ENCODE measurements around the gene DNAH9.

DNAH9 gene

DNA sequence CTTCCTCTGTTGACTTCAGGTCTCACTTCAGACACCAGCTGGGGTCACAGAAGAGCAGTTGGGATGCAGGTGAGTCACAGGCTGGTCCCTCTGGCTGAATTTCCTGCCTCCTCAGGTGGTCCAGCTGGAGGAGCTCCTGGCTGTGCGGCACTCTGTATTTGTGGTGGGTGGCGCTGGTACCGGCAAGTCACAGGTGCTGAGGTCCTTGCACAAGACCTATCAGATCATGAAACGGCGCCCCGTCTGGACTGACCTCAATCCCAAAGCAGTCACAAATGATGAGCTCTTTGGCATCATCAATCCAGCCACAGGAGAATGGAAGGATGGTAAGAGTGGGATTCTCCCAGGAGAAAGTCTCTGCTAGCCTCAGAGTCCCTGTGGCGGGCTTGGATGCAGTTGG lies 149.2 kb downstream of the DNAH9 start:
- in situ Hi-C loops (cut with HindIII; ENCODE audit: low sequenced_read_pairs) = no loop called here

DNA sequence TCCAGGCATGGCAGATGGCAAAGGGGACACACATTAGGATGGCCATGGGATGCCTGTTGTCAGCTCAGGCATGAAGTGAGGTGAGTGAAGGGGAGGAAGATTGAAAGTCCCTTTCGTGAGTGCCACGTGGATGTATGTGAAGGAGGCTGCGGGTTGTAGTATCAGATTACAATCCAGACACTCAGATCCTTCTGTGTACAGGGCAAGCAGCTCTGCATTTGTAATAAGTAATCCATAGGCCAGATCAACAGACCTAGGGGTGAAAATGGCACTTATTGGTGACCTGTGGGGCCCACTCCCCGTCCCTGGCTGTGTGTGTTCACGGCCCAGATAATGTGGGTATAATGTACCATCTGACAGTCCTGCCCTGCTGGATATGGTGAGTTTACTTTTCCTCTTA lies 159.5 kb downstream of the DNAH9 start:
- in situ Hi-C loops (cut with HindIII; ENCODE audit: low sequenced_read_pairs) = no loop called here

DNA sequence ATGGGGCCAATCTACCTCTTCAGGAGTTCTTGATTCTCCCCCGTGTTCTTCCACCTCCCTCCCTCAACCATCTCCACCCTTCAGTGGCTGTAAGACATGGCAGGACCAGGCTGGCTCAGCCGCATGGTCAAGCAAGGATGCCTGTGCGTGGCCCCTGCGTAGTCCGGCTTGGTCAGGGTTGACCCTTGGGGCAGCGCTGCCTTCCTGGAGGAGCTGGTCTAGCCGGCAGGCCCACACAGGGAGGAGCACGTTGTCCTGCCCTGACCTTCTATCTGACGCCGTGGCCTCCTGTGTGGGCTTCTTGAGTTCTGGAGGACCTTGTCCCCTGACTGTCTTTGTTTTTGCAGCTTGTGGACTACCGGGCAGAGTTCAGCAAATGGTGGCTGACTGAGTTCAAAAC lies 169.8 kb downstream of the DNAH9 start:
- in situ Hi-C loops (cut with HindIII; ENCODE audit: low sequenced_read_pairs) = no loop called here

DNA sequence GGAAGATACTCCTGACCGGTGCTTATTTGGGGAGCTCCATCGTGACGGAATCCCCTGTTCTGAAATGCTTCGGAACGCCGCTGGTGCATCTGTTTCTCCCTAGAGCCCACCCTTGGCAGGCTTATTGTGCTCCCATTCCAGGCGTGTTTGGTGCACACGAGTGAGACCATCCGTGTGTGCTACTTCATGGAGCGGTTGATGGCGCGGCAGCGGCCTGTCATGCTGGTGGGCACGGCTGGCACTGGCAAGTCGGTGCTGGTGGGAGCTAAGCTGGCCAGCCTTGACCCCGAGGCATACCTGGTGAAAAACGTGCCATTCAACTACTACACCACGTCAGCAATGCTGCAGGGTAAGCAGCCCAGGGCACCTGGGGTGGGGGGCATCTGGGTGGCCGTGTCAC lies 170.7 kb downstream of the DNAH9 start:
- in situ Hi-C loops (cut with HindIII; ENCODE audit: low sequenced_read_pairs) = no loop called here

DNA sequence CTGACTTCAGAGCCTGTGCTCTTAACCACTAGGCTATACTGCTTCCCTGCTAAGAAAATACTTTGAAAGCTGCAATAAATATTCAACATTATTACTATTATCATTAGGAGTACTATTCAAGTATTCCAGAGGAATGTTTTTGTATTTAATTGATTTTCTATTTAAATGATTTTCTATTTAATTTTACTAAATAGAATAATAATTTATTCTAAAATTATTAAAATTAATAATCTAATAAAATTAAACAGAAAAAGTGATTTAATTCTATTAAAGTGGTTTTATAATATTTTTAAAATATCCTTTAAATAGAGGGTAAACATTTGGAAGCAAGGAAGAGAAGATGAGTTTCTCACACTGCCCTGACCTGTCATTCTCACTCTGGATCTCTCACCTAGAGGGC lies 173.8 kb downstream of the DNAH9 start:
- in situ Hi-C loops (cut with HindIII; ENCODE audit: low sequenced_read_pairs) = no loop called here

DNA sequence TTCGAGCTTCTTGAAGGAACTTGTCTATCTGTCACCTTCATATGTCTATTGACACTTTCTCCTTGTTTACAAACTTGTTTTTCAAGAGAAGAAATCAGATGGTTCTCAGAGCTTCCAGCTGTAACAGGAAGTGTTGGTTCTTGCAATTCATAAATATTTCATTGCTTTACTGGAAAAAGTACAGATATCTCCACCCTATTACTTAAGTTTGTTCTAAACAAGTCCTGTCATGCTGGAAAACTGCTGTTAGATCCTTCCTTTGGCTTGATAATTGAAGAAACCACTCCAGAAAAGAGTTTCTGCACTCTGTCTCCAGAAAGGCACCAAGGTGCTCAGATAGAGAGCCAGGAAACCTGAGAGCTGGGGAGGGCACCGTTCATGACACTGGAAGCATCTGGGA lies 181.6 kb downstream of the DNAH9 start:
- in situ Hi-C loops (cut with HindIII; ENCODE audit: low sequenced_read_pairs) = no loop called here

DNA sequence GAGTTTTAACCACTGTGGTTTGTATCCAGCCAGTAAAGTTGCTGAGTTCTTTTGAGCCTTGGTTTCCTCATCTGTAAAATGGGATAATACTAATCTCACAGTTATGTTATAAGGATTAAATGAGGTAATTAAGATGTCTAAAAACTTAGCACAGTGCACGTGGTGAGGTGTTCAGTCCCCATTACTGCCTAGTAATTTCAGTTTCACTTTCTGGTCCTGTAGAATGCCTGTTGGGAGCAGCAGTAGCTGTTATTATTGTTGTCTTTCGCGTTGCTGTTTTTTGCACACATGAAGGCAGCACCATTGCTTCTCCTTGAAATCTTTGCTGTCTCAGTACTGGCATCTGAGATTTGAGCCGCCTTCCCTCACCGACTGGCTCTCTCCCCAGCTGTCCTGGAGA lies 182.4 kb downstream of the DNAH9 start:
- in situ Hi-C loops (cut with HindIII; ENCODE audit: low sequenced_read_pairs) = no loop called here

DNA sequence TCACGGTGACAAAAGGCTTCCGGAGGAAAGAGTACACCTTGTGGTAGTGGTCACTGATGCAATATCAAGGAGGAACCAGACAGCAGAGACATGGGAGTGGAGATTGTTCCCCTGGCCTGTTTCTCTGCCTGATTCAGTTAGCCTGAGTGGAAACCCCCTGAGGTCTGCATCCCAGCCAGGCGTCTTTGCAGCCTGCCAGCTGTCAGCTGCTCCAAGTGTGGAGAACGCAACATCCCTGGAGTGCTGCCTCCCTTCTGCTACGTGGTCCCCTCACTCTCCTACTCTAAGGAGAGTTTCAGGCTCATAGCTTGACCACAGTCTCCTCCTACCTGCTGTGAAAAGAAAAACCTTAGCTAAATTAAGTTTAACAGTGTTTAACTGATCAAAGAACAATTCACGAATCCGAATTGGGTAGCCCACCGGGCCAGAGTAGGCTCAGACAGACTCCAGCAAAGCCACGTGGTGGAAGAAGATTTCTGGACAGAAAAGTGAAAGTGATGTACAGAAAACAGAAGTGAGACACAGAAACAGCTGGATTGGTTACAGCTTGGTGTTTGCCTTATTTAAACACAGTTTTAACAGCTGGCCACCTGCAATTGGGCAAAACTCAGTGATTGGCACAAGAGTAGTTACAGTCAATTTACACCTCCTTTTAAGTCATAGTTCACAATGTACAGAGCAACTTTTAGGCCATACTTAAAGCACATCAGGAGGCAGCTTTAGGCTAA lies 188.6 kb downstream of the DNAH9 start:
- in situ Hi-C loops (cut with HindIII; ENCODE audit: low sequenced_read_pairs) = no loop called here

DNA sequence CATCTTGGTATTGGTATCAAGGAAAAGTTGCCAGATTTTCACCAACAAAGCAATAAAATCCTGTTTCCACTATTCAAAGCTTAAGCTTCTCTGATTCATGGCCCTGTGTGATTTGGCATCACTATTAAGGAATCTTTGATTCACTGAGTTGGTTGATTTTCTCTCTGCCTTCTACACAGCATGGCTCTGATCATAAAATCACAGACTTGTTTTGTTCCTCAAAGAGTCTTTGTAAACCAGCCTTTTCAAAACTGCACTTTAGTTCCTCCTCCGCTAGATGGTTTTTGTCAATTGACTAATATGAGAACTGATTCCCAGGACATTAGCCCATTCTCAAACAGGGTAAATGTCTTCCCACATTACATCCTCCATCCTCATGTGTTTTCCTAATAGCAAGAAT lies 197.6 kb downstream of the DNAH9 start:
- in situ Hi-C loops (cut with HindIII; ENCODE audit: low sequenced_read_pairs) = no loop called here

DNA sequence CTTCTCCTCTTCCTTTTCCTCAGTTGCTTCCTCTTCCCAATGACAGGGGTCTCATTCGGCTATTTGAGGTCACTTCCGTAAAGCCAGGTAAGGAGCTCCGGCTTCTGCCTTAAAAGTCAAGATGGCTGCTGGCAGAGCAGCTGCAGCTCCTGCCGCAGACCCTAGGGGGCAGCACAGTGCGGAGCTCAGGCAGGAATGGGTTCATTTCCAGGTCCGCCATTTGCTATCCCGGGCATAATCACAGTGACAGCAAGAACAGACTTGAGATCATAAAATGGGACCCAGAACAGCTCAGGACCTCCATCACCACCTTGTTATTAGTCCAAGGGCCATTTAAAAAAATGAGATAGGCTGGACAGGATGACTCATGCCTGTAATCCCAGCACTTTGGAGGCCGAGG lies 199.5 kb downstream of the DNAH9 start:
- in situ Hi-C loops (cut with HindIII; ENCODE audit: low sequenced_read_pairs) = no loop called here

DNA sequence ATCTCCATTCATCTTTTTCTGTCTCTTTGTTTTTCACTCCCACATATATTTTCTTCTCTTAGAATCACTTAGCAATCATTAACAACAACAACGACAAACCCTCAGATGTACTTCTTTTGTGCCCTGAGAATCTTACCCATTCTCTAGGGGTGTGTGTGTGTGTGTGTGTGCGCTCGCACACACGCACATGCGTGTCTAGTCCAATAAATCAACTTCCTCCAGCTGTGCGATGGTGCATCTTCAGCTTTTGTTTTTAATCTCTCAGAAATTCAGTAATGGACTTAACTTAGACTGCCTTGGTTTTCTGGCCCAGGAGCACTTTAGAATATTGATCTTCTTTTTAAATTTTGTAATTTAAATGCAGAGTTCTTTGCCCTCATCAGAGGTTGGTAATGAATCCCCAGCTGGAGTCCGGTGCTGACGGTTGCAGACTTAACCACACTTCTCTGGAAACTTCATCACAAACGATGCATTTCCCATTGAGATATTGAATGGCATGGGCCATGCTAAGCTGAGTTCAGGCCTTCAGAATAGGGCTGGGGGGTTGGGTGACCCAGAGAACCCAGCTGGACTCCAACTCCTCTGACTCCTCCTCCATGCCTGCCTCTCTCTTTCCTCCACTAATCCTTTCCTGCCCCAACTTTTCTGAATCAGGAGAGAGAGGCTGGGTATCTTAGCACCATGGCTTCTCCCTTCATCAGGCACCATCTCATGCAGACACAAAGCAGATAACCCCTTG lies 205.1 kb downstream of the DNAH9 start:
- in situ Hi-C loops (cut with HindIII; ENCODE audit: low sequenced_read_pairs) = no loop called here

DNA sequence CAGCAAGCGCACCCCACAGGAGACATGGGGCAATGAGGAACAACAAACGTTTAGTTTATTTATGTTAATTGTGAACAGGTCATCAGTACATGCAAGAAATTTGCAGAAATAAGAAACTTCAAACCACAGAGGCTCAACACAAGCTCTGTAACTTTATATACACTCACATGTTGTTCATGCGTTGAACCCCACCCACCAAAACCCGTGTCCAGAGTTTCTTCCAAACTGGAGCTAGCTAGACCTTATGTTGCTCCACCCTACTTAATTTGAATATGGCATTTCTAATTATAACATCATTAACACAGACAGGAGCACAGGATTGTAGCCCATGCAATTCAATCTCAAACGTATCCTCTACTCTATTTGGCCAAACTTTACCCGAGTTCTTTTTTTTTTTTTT lies 206.9 kb downstream of the DNAH9 start:
- in situ Hi-C loops (cut with HindIII; ENCODE audit: low sequenced_read_pairs) = no loop called here

DNA sequence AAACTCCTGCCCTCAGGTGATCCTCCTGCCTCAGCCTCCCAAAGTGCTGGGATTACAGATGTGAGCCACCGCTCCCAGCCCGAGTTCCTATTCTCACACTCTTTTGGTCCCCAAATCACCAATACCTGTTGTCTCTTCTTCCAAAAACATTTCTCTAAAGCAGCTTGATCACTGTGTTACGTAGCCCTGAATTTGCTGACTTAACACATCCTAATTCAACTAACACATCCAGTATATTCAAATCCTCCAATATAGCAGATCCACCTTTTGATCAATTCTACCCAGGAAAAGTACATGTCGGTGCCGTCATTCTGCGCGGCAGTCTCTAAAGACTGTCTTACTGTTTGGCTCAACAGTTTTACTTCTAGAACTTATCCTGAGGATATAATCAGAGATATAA lies 207.7 kb downstream of the DNAH9 start:
- in situ Hi-C loops (cut with HindIII; ENCODE audit: low sequenced_read_pairs) = no loop called here

DNA sequence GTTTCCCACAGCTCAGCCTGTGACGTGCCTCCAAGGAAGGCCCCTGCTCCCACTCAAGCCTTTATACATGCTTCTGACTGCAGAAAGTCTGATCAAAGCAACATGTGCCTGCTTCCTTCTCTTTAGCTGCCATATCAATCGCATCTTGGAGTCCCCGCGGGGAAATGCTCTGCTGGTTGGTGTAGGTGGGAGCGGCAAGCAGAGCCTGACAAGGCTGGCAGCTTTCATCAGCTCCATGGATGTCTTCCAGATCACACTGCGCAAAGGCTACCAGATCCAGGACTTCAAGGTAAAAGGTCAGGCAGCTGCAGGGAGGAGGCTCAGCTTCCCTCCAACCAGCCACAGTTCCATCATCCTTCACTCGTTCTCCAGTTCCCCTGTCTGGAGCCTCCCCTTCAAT lies 209.3 kb downstream of the DNAH9 start:
- in situ Hi-C loops (cut with HindIII; ENCODE audit: low sequenced_read_pairs) = no loop called here

DNA sequence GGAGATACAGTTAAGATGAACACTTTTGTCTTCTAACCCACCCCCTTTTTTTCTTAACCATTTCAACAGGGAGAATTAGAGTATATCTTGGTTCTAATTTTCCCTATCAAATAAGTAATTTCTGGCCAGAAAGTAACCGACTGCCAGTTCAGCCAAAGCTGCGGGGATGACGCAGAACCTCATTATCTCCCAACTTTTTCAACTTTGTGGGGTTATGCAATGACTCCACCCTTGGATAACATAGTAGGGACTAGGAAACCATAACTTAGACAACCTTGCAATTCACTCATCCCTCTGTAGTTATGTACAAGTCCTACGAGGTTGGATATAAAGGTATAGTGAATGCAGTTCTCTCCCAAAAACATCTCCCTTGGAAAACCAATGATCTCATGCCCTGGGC lies 215.0 kb downstream of the DNAH9 start:
- in situ Hi-C loops (cut with HindIII; ENCODE audit: low sequenced_read_pairs) = no loop called here

DNA sequence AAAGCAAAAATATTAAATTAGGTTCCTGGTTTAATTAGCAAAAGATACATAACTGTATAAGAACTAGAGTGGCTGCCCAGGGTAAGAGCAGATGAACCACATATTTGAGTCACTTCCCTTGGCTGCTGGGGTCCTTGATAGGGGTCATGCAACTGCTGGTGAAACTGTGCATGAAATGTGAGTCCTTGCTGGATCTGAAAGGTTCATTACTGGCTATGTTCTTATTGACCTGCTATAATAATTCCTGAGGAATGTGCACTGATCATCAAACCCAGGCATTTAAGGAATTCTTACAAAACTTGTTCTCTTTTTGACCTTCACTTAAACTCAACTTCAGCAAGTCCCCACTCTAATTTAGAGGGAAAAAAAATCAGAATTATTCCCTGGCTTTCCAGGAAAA lies 215.6 kb downstream of the DNAH9 start:
- in situ Hi-C loops (cut with HindIII; ENCODE audit: low sequenced_read_pairs) = no loop called here

DNA sequence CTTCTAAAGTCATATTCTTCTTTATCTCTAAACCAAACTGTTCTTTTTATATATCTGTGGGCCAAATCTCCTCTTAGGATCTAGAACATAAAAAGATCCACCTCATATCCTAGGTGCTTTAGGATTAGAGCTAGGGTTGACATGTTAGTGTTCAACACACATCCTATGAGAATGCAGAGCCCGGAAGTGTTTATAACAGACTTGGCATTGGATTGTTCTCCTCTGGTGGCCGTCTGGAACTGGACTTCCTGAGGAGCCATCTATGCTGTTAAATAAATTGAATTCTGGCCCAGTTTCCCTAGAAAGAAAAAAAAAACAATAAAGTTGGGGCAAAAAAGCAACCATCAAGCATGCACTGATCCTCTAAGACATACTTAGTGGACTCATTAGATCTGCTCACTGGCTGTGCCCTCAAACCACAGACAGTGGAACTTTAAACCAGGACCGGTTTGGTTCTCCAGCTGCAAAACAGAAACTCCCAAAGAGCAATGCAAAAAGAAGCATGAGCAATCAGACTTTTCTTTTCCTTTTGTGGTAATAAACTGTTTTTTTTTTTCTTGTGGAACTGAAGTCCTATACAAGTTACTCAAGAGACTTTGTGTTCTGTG lies 216.5 kb downstream of the DNAH9 start:
- in situ Hi-C loops (cut with HindIII; ENCODE audit: low sequenced_read_pairs) = no loop called here

DNA sequence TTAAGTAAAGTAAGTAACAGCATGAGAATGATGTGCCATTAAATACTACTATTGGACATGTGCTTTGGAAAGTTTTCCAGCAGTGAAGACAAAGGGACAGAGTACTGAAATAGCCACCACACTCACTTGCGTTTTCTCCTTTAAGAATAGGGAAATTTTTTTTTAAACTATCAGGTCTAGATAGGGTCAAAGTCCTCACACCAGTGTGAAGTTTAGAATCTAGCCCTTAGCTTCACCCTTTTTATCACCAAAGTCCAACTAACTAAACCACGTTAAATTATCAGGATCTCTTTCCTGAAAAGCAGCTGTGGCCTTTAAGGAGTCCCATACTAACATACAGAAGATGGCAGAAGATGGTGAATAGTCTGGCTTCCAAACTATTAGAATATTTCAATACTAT lies 218.1 kb downstream of the DNAH9 start:
- in situ Hi-C loops (cut with HindIII; ENCODE audit: low sequenced_read_pairs) = no loop called here

DNA sequence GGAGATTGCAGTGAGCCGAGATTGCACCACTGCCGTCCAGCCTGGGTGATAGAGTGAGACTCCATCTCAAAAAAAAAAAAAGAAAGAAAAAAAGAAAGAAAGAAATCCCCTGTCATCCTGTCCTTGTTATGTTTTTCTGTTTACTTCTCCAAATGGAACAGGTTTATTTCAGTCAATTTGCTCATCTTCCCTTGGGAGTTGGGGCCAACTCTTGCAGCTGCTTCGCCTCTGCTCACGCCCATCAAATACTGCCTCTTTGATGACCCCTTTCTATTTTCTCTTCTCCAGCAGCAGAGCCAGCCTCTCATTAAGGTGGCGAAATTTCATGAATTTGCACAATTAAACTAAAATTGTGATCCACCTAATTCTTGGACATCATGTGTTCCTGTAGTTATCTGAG lies 225.6 kb downstream of the DNAH9 start:
- in situ Hi-C loops (cut with HindIII; ENCODE audit: low sequenced_read_pairs) = no loop called here

DNA sequence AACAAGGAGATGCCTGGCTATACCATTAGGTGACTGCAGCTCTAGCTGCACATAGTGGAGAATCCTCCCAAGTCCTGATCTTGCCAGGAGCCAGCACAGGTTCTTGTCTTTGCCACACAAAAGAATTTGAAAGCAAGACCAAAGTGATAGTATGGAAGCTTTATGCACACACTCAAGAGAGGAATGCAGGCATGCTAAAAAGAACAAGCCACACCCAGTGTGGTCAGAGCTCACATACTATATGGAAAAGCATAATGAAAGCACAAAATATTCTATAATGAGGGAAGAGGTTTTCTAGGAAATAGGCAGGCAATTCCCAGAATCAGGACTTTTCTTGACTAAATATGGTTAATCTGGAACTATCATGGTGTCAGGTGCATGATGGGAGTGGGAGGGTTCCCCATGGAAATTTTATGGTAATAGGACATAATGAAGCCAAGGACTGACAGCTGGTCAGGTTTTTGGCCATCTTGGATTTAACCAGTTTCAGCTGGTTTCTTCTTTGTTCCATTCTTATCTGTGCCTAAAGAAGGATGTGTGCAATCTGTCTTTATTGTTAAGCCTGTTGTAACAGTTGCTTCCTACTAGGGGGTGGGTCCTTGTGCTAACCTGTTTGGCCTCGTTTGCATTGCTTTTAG lies 227.4 kb downstream of the DNAH9 start:
- in situ Hi-C loops (cut with HindIII; ENCODE audit: low sequenced_read_pairs) = no loop called here

DNA sequence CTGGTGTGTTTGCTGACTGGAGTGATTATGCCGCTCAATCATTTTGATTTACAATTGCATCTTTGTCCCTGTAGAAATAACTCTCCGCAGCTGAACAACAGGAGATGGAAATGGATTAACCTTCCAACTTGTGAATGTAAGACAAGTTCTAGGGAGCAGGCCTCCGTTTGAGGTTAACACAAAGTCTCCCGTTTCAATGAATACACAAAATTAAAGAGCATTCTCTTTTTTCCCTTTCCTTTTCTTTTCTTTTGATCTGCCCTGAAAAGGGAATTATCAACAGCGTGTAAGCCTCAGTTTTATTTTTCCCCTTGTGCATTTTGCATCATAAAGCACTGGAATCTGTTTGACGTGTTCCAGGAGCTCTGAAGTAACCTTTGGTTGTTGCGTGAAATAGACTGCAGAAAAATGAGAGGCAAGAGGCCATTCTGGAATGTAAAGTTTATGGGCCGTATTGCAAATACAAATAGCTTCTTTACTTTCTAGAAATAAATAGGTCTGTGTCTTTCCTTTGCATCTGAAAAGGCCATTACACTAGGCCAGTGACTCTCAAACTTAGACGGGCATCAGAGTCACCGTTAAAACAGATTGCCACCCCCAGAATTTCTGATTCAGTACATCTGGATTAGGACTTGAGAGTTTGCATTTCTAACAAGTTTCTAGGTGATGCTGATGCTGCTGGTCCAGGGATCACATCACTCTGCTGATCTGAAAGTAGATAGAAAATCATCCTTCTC lies 234.3 kb downstream of the DNAH9 start:
- in situ Hi-C loops (cut with HindIII; ENCODE audit: low sequenced_read_pairs) = no loop called here
